Skeletal muscle tissue (tissue), 4 donors: ENCODE data around the gene DPY19L1. TPM values are rescaled to one million over a fixed set of nuclear protein-coding genes. Genes with fewer than 3 reads are reported as not detected.
"Not testable (repeated sequence)": the region's sequence is repeated elsewhere in the genome, so short reads cannot be mapped to it uniquely, and the experiment has no call there.

Experiments used
- H3K27ac ChIP-seq: one replicate; pipeline ENCODE4 v1.7.0; 2013; ENCODE audit warnings: mild to moderate bottlenecking, low read depth, low read length, inconsistent platforms
- H3K27me3 ChIP-seq, 3 donors: one replicate each; pipeline ENCODE4 v1.7.0; 2013; ENCODE audit warnings: low read length in 3 of 3; ENCODE audit not compliant: control insufficient read depth in 3 of 3, insufficient read depth in 3 of 3
- H3K36me3 ChIP-seq, 3 donors: one replicate each; pipeline ENCODE4 v1.7.0; 2013; ENCODE audit warnings: low read length in 3 of 3; ENCODE audit not compliant: control insufficient read depth in 3 of 3, insufficient read depth in 3 of 3
- H3K4me1 ChIP-seq, 3 donors: one replicate each; pipeline ENCODE4 v1.7.0; 2013; ENCODE audit warnings: low read length in 3 of 3, mild to moderate bottlenecking in 3 of 3; ENCODE audit not compliant: control insufficient read depth in 3 of 3, insufficient read depth in 3 of 3
- H3K4me3 ChIP-seq, 3 donors: one replicate each; pipeline ENCODE4 v1.7.0; 2013; ENCODE audit warnings: low read length in 3 of 3
- H3K9ac ChIP-seq, 3 donors: one replicate each; pipeline ENCODE4 v1.7.0; 2013; ENCODE audit warnings: low read length in 3 of 3, mild to moderate bottlenecking in 3 of 3, moderate library complexity in 2 of 3, low read depth in 1 of 3
- H3K9me3 ChIP-seq, 3 donors: one replicate each; pipeline ENCODE4 v1.7.0; 2013; ENCODE audit warnings: low read length in 3 of 3; ENCODE audit not compliant: control insufficient read depth in 3 of 3
- total RNA-seq: library from RNA; depleted of rRNA; stranded (reverse); fragments of >200 nt; gene quantifications from one replicate; pipeline ENCODE4 v1.2.3, GENCODE V29; 2014
- donor health status: Osteomylitis.

DPY19L1 gene
- total RNA-seq, 1 donor from 2014 or later, result 20.4 TPM

- H3K36me3 ChIP-seq, H3K9ac ChIP-seq, H3K4me3 ChIP-seq, H3K9me3 ChIP-seq, H3K27me3 ChIP-seq, H3K27ac ChIP-seq, H3K4me1 ChIP-seq: not testable (repeated sequence)
These were observed 133.4 kb downstream of the DPY19L1 start for GRCh38 chr7:34903921-34904320.

- H3K4me1 ChIP-seq, result no peaks in the 10 kb centered on the region
- H3K27ac ChIP-seq, result no peak overlapping the region
- no peak overlapping the region for H3K4me3 ChIP-seq
- peaks cover 0 to 5% (median 0%) of the 10 kb centered on the region in 3 donors for H3K27me3 ChIP-seq
- no peak overlapping the region for H3K9ac ChIP-seq
- H3K36me3 ChIP-seq, result no peaks in the 10 kb centered on the region
- no peaks in the 10 kb centered on the region for H3K9me3 ChIP-seq
These were observed 135.1 kb downstream of the DPY19L1 start for GRCh38 chr7:34902182-34902581.

GRCh38 chr7:34900891-34901513 lies 136.3 kb downstream of the DPY19L1 start:
- peaks cover 0 to 3% (median 0%) of the 10 kb centered on the region in 3 donors for H3K27me3 ChIP-seq
- no peak overlapping the region for H3K27ac ChIP-seq
- H3K9ac ChIP-seq, result no peak overlapping the region
- H3K9me3 ChIP-seq, result no peaks in the 10 kb centered on the region
- no peaks in the 10 kb centered on the region for H3K4me1 ChIP-seq
- no peaks in the 10 kb centered on the region for H3K36me3 ChIP-seq
- no peak overlapping the region for H3K4me3 ChIP-seq

GRCh38 chr7:34895202-34895601 lies 142.1 kb downstream of the DPY19L1 start:
- H3K36me3 ChIP-seq, result no peaks in the 10 kb centered on the region
- no peaks in the 10 kb centered on the region for H3K4me1 ChIP-seq
- no peak overlapping the region for H3K4me3 ChIP-seq
- peaks cover 0 to 4% (median 3%) of the 10 kb centered on the region in 3 donors for H3K9me3 ChIP-seq
- H3K27me3 ChIP-seq, result no peaks in the 10 kb centered on the region
- no peak overlapping the region for H3K9ac ChIP-seq
- no peak overlapping the region for H3K27ac ChIP-seq

GRCh38 chr7:34889951-34890350 lies 147.3 kb downstream of the DPY19L1 start:
- H3K9me3 ChIP-seq, result peaks cover 0 to 4% (median 0%) of the 10 kb centered on the region in 3 donors
- H3K27me3 ChIP-seq, result no peaks in the 10 kb centered on the region
- H3K4me1 ChIP-seq, result no peaks in the 10 kb centered on the region
- no peaks in the 10 kb centered on the region for H3K36me3 ChIP-seq
- no peak overlapping the region for H3K9ac ChIP-seq
- no peak overlapping the region for H3K27ac ChIP-seq
- no peak overlapping the region for H3K4me3 ChIP-seq

GRCh38 chr7:34886856-34887255 lies 150.4 kb downstream of the DPY19L1 start:
- Histone ChIP-seq H3K9me3 (peaks cover 0 to 7% (median 5%) of the 10 kb centered on the region in 3 donors), H3K4me3 (no peak overlapping the region), H3K27me3 (no peaks in the 10 kb centered on the region), H3K27ac (no peak overlapping the region), H3K4me1 (no peaks in the 10 kb centered on the region), H3K36me3 (no peaks in the 10 kb centered on the region), H3K9ac (no peak overlapping the region)

- H3K27ac ChIP-seq, H3K4me1 ChIP-seq, H3K4me3 ChIP-seq, H3K9ac ChIP-seq, H3K9me3 ChIP-seq, H3K27me3 ChIP-seq, H3K36me3 ChIP-seq: not testable (repeated sequence)
These were observed 153.4 kb downstream of the DPY19L1 start for GRCh38 chr7:34883855-34884254.

GRCh38 chr7:34879871-34880270 lies 157.4 kb downstream of the DPY19L1 start:
- H3K9ac ChIP-seq, result no peak overlapping the region
- no peaks in the 10 kb centered on the region for H3K36me3 ChIP-seq
- no peak overlapping the region for H3K4me3 ChIP-seq
- H3K4me1 ChIP-seq, result no peaks in the 10 kb centered on the region
- H3K9me3 ChIP-seq, result peaks cover 0 to 5% (median 3%) of the 10 kb centered on the region in 3 donors
- no peak overlapping the region for H3K27ac ChIP-seq
- no peaks in the 10 kb centered on the region for H3K27me3 ChIP-seq

- not testable (repeated sequence) for H3K27me3 ChIP-seq, H3K4me1 ChIP-seq, H3K9me3 ChIP-seq
These were observed 158.1 kb downstream of the DPY19L1 start for GRCh38 chr7:34878944-34879735.

More at GRCh38 chr7:34878944-34879735, 158.1 kb downstream of the DPY19L1 start:
- not testable (repeated sequence) for H3K36me3 ChIP-seq, H3K27ac ChIP-seq, H3K9ac ChIP-seq, H3K4me3 ChIP-seq
